Endometrium (tissue), 2 donors: ENCODE results near the gene OR5I1.
"Not testable (repeated sequence)": the region's sequence is repeated elsewhere in the genome, so short reads cannot be mapped to it uniquely, and the experiment has no call there.

Experiments used
- FAIRE-seq: peaks from 2 replicates; lab custom pipeline; 2012; peaks lifted over from hg19 to GRCh38; lab: Jason Lieb, UNC
- donor health status: control.
- donor health status: control.

The OR5I1 gene

DNA sequence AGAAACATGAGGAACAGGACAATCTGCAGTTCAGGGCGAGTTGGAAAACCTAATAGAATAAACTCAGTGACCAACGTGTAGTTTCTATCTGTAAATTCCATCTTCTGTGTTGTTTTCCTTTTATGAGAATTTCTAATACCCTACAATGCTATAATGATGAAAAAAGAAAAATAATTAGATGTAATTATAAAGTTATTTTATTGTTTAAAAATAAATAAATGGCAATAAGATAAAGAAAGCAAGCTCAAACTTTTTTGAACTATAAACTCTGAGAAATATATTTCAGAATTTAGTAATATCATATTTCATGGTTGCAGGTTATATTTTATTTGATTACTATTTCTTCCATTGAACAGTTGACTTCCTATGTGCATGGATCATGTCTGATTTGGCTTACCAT is at the start of gene OR5I1:
Gene OR5I1, minus strand, starts transcription at position 101 of the 400 bp plus-strand sequence. Its CDS starts 0 bp downstream, at position 101.
- FAIRE-seq: no peak

- FAIRE-seq: no peak
Measured at GRCh38 chr11:55970935-55971334, 34.7 kb upstream of the OR5I1 start.

- FAIRE-seq: no peak
Measured at GRCh38 chr11:55969845-55970244, 33.6 kb upstream of the OR5I1 start, which contains the start of gene OR10AG1. Gene OR10AG1 (minus strand): TSS chr11:55969945. CDS start chr11:55969907, 38 bp downstream.

DNA sequence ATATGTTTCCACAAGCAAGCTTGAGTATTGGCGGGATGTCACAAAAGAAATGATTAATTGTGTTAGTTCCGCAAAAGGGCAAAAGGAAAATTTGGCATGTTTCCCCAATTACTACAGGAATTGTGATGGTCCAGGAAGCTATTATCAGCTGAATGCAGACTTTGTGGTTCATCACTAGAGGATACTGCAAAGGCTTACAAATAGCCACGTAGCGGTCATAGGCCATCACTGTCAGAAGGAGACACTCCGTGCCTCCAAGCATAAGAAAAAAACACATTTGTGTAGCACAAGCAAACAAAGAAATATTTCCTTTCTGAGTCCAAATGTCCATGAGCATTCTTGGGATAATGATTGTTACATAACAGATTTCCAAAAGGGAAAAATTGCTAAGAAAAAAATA is 31.7 kb upstream of the OR5I1 start:
- FAIRE-seq: no peak

GRCh38 chr11:55966391-55966790 is 30.2 kb upstream of the OR5I1 start:
- FAIRE-seq: no peak

DNA sequence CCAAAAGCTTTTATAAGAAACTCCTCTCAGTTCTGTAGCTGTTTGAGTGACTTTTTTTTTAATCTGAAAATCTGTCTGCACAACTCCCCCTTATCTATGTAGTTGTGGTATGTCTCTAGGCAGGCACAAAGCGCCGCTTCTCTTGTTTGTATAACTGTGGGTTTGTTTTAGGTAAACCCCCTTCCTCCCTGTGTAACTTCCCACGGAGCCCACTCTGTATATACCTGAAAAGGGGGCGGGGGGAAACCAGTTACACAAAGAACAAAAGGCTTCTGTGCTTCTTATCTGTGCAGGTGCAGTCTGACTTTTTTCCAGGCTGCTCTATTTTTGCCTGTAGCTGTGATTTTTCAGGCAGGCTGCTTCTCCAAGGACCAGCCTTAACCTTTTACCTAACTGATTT is 20.3 kb upstream of the OR5I1 start:
- FAIRE-seq: no peak

- FAIRE-seq: no peak
Measured at GRCh38 chr11:55949330-55949729, 13.1 kb upstream of the OR5I1 start.

DNA sequence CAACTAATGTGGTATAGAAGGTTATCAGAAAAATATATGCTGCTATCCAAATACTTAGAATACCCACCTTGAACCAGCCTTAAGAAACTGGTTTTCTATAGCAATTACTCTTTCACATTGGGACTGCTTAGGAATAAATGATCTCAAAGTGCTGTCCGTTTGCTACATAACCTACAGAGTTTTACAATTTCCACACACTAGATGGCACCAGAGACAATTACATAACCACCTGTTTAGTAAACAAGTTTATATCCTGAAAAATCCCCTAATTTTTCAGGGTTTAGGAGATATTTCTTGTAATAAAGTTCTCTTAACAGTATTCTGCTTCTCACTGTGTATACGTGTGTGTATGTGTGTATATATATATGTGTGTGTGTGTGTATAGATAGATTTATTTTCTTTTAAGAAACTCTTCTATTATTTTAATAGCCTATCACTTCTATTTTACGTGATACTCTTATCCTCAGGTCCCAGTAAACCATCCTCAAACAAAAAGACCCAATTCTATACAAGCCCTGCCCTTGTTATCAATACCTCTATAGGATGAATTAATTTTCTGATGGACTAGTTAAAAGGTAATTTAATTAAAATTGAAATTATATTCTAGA is 6.7 kb upstream of the OR5I1 start:
- no peak for FAIRE-seq

GRCh38 chr11:55920537-55920936 is 15.7 kb downstream of the OR5I1 start:
- no peak for FAIRE-seq

GRCh38 chr11:55914482-55914881 is 21.7 kb downstream of the OR5I1 start, which contains the start of gene OR5W2:
Gene OR5W2 (minus strand): TSS chr11:55914582. CDS start chr11:55914582, 0 bp downstream.
- no peak for FAIRE-seq

DNA sequence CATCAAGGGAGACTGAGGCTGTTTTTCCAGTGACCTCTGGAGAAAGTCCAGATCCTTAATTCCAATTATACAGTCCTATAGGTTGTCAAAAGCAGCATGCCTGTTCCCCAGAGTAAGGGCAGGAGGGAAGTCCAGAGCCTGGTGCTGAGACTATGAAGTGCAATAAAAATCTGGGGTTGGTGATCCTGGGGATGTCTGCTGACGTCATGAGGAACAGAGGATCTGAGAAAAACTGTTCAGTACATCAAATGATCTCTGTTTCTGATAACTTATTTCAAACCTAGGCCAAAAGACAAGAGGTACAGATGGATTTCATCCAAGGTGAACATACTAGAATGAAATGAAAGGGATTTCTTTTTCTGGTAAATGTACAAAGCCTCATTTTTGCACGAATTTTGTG is 33.9 kb downstream of the OR5I1 start:
- no peak for FAIRE-seq

- FAIRE-seq: no peak
Measured at GRCh38 chr11:55895216-55895615, 41.0 kb downstream of the OR5I1 start.

GRCh38 chr11:55885481-55885880 is 50.7 kb downstream of the OR5I1 start:
- FAIRE-seq: not testable (repeated sequence)
